Astrocyte of the spinal cord (primary cell): ENCODE data around the gene TBC1D1.

Source experiments
- DNase-seq: peaks from one replicate; pipeline ENCODE4 v3.0.0; 2011; ENCODE audit warnings: low read depth, low spot score
- H3K4me3 ChIP-seq: 2 replicates; pipeline ENCODE4 v1.5.1; 2011; ENCODE audit warnings: low read depth, mild to moderate bottlenecking, low read length, moderate library complexity
- CTCF ChIP-seq: IDR thresholded peaks from 2 replicates; pipeline ENCODE4 v1.5.1; 2012; ENCODE audit warnings: low read depth, mild to moderate bottlenecking, low read length, inconsistent platforms
- in situ Hi-C: cut with HindIII; loops from 2 replicates; pipeline ENCODE4 v1.10.0; 2017; ENCODE audit warnings: low sequenced_read_pairs

TBC1D1 gene

GRCh38 chr4:38021751-38022150 lies 130.9 kb downstream of the TBC1D1 start:
- no peak for DNase-seq
- in situ Hi-C loops = no loop called here
- H3K4me3 ChIP-seq = no peak overlapping the region
- no peak for TF ChIP-seq CTCF

DNA sequence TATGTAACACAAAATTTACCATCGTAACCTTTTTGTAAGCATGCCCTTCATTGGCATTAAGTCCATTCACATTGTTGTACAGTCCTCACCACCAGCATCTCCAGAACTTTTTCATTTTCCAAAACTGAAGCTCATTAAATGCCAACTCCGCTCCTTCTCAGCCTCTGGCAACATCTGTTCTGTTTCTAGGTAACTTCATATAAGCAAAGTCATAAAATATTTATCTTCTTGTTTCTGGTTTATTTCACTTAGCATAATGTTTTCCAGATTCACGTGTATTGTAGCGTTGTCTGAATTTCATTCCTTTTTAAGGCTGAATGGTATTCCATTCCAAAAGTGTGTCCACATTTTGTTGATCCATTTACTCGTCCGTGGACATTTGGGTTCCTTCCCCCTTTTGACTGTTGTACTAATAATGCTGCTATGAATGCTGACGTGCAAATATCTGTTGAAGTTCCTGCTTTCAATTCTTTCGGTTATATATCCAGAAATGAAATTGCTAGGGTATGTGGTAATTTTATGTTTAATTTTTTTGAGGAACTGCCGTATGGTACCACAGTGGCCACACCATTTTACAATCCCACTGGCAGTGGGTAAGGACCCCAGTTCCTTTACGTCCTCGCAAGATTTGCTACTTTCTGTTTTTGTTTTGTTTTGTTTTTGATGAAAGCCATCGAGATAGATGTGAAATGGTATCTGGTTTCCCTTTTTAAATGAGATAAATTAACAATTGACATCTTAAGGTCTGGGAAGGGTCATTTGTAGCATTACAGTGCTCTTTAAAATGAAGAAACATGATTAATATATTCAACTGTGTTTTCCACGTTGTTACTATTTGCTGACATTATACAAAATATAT lies 132.7 kb downstream of the TBC1D1 start:
- in situ Hi-C loops = no loop called here
- no peak overlapping the region for H3K4me3 ChIP-seq
- TF ChIP-seq CTCF = no peak
- DNase-seq = no peak

DNA sequence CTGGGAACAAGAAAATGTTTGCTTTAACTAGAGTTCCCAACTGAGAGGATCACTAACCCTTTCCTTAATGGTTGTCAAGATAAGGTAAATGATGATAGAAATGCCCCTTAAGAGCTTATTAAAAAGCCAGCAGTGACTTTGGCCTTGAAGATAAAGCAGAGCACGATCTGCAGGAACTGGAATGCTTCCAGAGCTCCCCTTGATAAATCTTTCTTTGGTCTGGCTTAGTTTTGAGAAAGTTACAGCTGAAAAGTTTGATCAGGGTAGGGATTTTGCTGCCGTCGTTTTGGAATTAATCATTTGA lies 133.3 kb downstream of the TBC1D1 start:
- DNase-seq = no peak
- no peak for TF ChIP-seq CTCF
- H3K4me3 ChIP-seq = no peak overlapping the region
- in situ Hi-C loops = no loop called here

GRCh38 chr4:38025665-38026064 lies 134.8 kb downstream of the TBC1D1 start:
- in situ Hi-C loops = no loop called here
- H3K4me3 ChIP-seq = no peak overlapping the region
- TF ChIP-seq CTCF = no peak
- no peak for DNase-seq

DNA sequence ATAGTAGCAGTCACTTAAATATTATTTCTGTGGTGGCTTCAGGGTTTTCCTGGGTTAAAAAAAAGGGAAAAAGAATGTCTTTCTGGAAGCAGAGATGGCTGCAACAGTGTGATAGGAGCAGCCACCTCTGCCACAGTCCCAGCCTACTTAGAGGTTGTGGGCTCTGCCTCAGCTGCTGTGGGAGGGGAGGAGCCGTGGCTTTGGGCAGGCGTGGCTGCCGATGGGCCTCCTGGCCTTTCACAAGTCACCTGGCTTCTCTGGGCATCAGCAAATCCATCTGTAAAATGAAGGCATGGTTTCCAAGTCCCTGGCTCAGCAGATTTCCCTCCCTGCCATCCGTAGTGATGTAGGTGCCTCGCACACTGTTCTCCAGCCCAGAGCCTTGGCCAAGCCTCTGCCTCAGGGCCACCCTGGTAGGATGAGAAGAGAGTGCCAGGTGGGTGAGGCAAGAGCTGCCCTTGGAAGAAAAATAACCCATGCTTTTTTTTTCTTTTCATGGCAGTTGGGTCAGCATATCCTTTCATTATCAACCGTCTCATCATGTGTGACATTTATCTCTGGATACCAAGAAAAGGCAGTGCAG lies 135.4 kb downstream of the TBC1D1 start:
- no peak overlapping the region for H3K4me3 ChIP-seq
- no peak for DNase-seq
- TF ChIP-seq CTCF = no peak
- in situ Hi-C loops = no loop called here

DNA sequence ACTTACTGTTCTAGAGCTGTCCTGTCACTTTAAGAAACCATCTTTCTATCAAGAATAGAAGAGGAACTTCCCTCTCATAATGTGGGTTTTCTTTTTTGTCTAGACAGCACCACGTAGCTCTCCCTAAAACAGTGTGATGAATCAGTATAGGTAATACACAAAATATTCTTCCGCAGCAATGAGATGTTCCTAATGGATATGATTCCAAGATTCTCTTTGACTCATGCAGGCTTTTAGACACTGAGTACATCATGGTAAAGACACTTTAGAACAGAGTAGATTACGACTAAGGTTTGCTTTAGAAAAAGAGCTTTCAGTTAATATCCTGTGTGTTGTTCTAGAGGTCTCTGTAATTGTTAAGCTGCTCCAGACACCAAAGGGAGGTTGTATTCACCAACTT lies 139.1 kb downstream of the TBC1D1 start:
- in situ Hi-C loops = no loop called here
- H3K4me3 ChIP-seq = no peak overlapping the region
- TF ChIP-seq CTCF = no peak
- DNase-seq = peak; percentile 80
